Heart right ventricle (tissue), 16 donors: ENCODE data around the gene NFE2L3. TPM values are rescaled to one million over a fixed set of nuclear protein-coding genes. Genes with fewer than 3 reads are reported as not detected.
"Not testable (repeated sequence)": the region's sequence is repeated elsewhere in the genome, so short reads cannot be mapped to it uniquely, and the experiment has no call there.

Source experiments
- ATAC-seq, 8 donors: fragments of 200-7000 bp; cut with Tn5 transposase; one replicate each; pipeline ENCODE4 v1.9.1; 2020; ENCODE audit warnings: mild to moderate bottlenecking in 8 of 8, moderate library complexity in 8 of 8, moderate number of reproducible peaks in 1 of 8
- DNase-seq, 2 donors: peaks; one replicate each; pipeline ENCODE4 v3.0.0-alpha.2; 2020
- H3K27ac ChIP-seq, 10 donors: fragments of 200-600 bp; sonication (generic) in 2 of 10; one replicate each; pipeline versions ENCODE4 v1.5.0 to v1.8.0; 2020 to 2022; ENCODE audit warnings: mild to moderate bottlenecking in 3 of 10
- H3K27me3 ChIP-seq, 7 donors: fragments of 200-600 bp; one replicate each; pipeline ENCODE4 v1.8.0; 2021 to 2022; ENCODE audit warnings: mild to moderate bottlenecking in 2 of 7
- H3K36me3 ChIP-seq, 9 donors: fragments of 200-600 bp; sonication (generic) in 1 of 9; one replicate each; pipeline versions ENCODE4 v1.5.0 to v1.8.0; 2020 to 2022; ENCODE audit warnings: mild to moderate bottlenecking in 2 of 9
- H3K4me1 ChIP-seq, 9 donors: fragments of 200-600 bp; sonication (generic) in 1 of 9; one replicate each; pipeline versions ENCODE4 v1.5.0 to v1.8.0; 2020 to 2022; ENCODE audit warnings: mild to moderate bottlenecking in 4 of 9
- H3K4me3 ChIP-seq, 10 donors: fragments of 200-600 bp; sonication (generic) in 2 of 10; one replicate each; pipeline versions ENCODE4 v1.5.0 to v1.8.0; 2020 to 2022; ENCODE audit warnings: mild to moderate bottlenecking in 7 of 10, moderate library complexity in 2 of 10
- H3K9me3 ChIP-seq, 11 donors: fragments of 200-600 bp in 10 of 11; sonication (generic) in 2 of 11; one replicate each; pipeline versions ENCODE4 v1.5.0 to v1.8.0; 2013 to 2022; ENCODE audit warnings: mild to moderate bottlenecking in 2 of 11, control low read depth in 1 of 11, moderate library complexity in 1 of 11
- WGBS, 2 donors: extraction: QIAGEN DNeasy Blood & Tissue Kit; methylation state at CpG; one replicate each; pipeline ENCODE4 v1.1.7; 2013; ENCODE audit warnings: inconsistent platforms in 1 of 2; 5-methylcytosine and 5-hydroxymethylcytosine counted together
- intact Hi-C, 10 donors: fragments of 100-400 bp; cut with DNase I; formaldehyde crosslinking; loops; one replicate each; pipeline versions ENCODE4 v1.11.1 to v1.14.2; 2022
- polyA plus RNA-seq, 2 donors: library from polyadenylated mRNA; stranded (reverse); fragments of 200-250 nt; gene quantifications; one replicate each; pipeline ENCODE4 v1.2.3, GENCODE V29; 2013
- total RNA-seq, 10 donors: library from RNA; stranded (reverse); fragmentation: NEBNext Ultra II Directional in 3 of 10; extraction: Animal tissue kit (Norgen Biotek cat#: 25700) in 3 of 10; gene quantifications; one replicate each; pipeline versions ENCODE4 v1.2.1 to v1.2.4, GENCODE V29; 2021 to 2023
- TF ChIP-seq, protein P1 (sequence below), 9 donors: fragments of 200-600 bp; sonication (generic) in 2 of 9; IDR thresholded peaks; one replicate each; pipeline versions ENCODE4 v1.5.0 to v1.8.0; 2021 to 2022; ENCODE audit warnings: antibody characterized with exemption in 9 of 9, mild to moderate bottlenecking in 5 of 9, moderate library complexity in 1 of 9
- donor health status: Arrhythmogenic right ventricular cardiomyopathy.
- donor health status: ischemic (EF 13 %, LVEDD 7.1; RV severe dilation, severe dysfunction).
- donor health status: healthy with polysubstance abuse.
- donor health status: DM: no; HTN: yes; CAD: no.
- donor health status: DM: no; HTN: no; CAD: no.
- donor health status: ischemic (EF 25% LVEDD 6.9; RV normal size, moderate dysfunction).
- donor health status: ischemic (EF 25% LVEDD 5.7; RV mildly dilated, moderate dysfunction).
- donor health status: healthy.
- donor health status: DM: yes; HTN: yes; CAD: no.
- donor health status: Ischemic cardiomyopathy.
- donor health status: ischemic (EF 35%, LVEDD 5.7; RV mildly dilated, moderate dysfunction).
- donor health status: nonischemic (EF 11% LVEDD 7.7; RV severe dilation, severe dysfunction).
- donor health status: DM: yes; HTN: yes; CAD: no.
- donor health status: PGD.
- donor health status: ischemic (EF 29% LVEDD 5.4; RV normal size, mild dysfunction).
- donor health status: nonischemic (EF 23%, LVEDD 6.1; RV moderate dilation, normal function).

The NFE2L3 gene
- total and polyA plus RNA-seq, 12 donors: 0.32 to 4.1 (median 1.1) TPM

GRCh38 chr7:26181474-26182227, 29.7 kb downstream of the NFE2L3 start:
- H3K27ac ChIP-seq: peak overlapping the region in 1 of 10 donors; percentile 49
- ATAC-seq (no peak), DNase-seq (no peak)
- H3K27me3 ChIP-seq: no peaks in the 10 kb centered on the region
- H3K36me3 ChIP-seq: peaks cover 0 to 26% (median 0%) of the 10 kb centered on the region in 9 donors
- WGBS, 2 donors: 84 to 87% methylated on average over 3 of the region's 3 CpGs
- H3K4me1 ChIP-seq: peaks cover 0 to 41% (median 29%) of the 10 kb centered on the region in 9 donors
- no peak overlapping the region for H3K4me3 ChIP-seq
- no peaks in the 10 kb centered on the region for H3K9me3 ChIP-seq
- TF ChIP-seq, protein P1, sequence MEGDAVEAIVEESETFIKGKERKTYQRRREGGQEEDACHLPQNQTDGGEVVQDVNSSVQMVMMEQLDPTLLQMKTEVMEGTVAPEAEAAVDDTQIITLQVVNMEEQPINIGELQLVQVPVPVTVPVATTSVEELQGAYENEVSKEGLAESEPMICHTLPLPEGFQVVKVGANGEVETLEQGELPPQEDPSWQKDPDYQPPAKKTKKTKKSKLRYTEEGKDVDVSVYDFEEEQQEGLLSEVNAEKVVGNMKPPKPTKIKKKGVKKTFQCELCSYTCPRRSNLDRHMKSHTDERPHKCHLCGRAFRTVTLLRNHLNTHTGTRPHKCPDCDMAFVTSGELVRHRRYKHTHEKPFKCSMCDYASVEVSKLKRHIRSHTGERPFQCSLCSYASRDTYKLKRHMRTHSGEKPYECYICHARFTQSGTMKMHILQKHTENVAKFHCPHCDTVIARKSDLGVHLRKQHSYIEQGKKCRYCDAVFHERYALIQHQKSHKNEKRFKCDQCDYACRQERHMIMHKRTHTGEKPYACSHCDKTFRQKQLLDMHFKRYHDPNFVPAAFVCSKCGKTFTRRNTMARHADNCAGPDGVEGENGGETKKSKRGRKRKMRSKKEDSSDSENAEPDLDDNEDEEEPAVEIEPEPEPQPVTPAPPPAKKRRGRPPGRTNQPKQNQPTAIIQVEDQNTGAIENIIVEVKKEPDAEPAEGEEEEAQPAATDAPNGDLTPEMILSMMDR (IDR thresholded peaks at IDR 0.05): no peak
- intact Hi-C loops: loop anchor here in 2 of 10 donors (2.0 to 10.0 kb wide), 2 partner anchors 15 to 87 kb away; no protein-coding TSS in a partner anchor

DNA sequence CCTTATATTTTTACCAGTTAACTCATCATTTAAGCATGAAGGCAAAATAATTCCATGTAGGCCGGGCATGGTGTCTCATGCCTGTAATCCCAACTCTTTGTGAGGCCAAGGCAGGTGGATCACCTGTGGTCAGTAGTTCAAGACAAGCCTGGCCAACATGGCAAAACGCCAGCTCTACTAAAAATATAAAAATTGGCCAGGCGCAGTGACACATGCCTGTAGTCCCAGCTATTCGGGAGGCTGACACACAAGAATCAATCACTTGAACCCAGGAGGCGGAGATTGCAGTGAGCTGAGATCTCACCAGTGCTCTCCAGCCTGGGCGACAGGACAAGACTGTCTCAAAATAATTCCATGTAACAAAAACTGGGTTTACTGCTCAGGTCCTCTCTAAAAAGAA, 30.3 kb downstream of the NFE2L3 start:
- intact Hi-C loops: loop anchor here in 2 of 10 donors (2.0 to 10.0 kb wide), 2 partner anchors 15 to 87 kb away; no protein-coding TSS in a partner anchor
- peak in 6 of 8 donors; percentile 5 to 19 (median 12) for ATAC-seq
- Histone ChIP-seq H3K9me3 (no peaks in the 10 kb centered on the region), H3K27ac (peak overlapping the region in 3 of 10 donors; percentile 22 to 45 (median 24)), H3K4me3 (no peak overlapping the region), H3K4me1 (peaks cover 0 to 41% (median 29%) of the 10 kb centered on the region in 9 donors), H3K27me3 (no peaks in the 10 kb centered on the region), H3K36me3 (peaks cover 0 to 31% (median under 1%) of the 10 kb centered on the region in 9 donors)
- TF ChIP-seq, protein P1 (IDR thresholded peaks at IDR 0.05): no peak
- WGBS, 2 donors: 54 to 57% methylated on average over 6 of the region's 6 CpGs
- peak in 1 of 2 donors; percentile 28 for DNase-seq

GRCh38 chr7:26182706-26183105, 30.7 kb downstream of the NFE2L3 start:
- Histone ChIP-seq H3K27ac (peak overlapping the region in 3 of 10 donors; percentile 22 to 45 (median 24)), H3K9me3 (no peaks in the 10 kb centered on the region), H3K36me3 (peaks cover 0 to 35% (median 5%) of the 10 kb centered on the region in 9 donors), H3K4me3 (no peak overlapping the region), H3K27me3 (no peaks in the 10 kb centered on the region), H3K4me1 (peaks cover 0 to 41% (median 29%) of the 10 kb centered on the region in 9 donors)
- DNase-seq (no peak), ATAC-seq (peak in 2 of 8 donors; percentile 10 to 22)
- intact Hi-C loops: loop anchor here in 2 of 10 donors (2.0 to 10.0 kb wide), 2 partner anchors 14 to 88 kb away; no protein-coding TSS in a partner anchor
- 83 to 84% methylated on average over 8 of the region's 8 CpGs for WGBS, 2 donors
- TF ChIP-seq, protein P1 (IDR thresholded peaks at IDR 0.05): no peak

DNA sequence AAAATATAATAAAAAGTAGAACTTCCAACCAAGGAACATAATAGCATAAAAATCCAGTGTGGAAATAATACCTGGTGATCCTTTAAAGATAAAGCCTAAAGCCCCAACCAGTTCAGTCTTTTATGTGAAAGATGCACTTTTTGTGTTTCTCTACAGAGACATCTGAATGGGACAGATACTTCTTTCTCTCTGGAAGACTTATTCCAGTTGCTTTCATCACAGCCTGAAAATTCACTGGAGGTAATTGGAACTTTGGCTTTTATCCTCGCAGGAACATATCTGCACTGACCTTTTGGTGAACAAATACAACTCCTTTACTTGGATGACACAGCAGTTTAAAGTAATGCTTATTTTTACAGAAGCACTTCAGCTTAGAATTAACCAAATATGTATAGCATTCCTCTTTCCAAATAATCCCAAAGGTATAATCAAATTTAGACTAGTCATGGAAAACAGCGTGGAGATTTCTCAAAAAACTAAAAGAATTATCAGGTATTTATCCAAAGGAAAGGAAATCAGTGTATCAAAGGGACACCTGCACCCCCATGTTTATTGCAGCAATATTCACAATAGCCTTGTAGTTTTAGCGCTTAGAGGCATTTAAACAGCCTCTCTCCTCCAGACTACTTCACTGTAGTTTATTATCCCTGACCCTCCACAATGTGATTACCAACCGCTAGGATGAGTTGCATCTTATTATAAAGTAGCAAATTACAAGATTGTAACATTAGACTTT, 31.7 kb downstream of the NFE2L3 start:
- Histone ChIP-seq H3K4me3 (no peak overlapping the region), H3K9me3 (no peaks in the 10 kb centered on the region), H3K4me1 (peaks cover 0 to 47% (median 29%) of the 10 kb centered on the region in 9 donors), H3K27ac (peak overlapping the region in 4 of 10 donors; percentile 7 to 45 (median 16)), H3K27me3 (no peaks in the 10 kb centered on the region), H3K36me3 (peaks cover 0 to 45% (median 15%) of the 10 kb centered on the region in 9 donors)
- DNase-seq (no peak), ATAC-seq (no peak)
- intact Hi-C loops: loop anchor here in 2 of 10 donors (2.0 to 10.0 kb wide), 2 partner anchors 13 to 89 kb away; no protein-coding TSS in a partner anchor
- 70 to 72% methylated on average over 4 of the region's 4 CpGs for WGBS, 2 donors
- TF ChIP-seq, protein P1 (IDR thresholded peaks at IDR 0.05): no peak

DNA sequence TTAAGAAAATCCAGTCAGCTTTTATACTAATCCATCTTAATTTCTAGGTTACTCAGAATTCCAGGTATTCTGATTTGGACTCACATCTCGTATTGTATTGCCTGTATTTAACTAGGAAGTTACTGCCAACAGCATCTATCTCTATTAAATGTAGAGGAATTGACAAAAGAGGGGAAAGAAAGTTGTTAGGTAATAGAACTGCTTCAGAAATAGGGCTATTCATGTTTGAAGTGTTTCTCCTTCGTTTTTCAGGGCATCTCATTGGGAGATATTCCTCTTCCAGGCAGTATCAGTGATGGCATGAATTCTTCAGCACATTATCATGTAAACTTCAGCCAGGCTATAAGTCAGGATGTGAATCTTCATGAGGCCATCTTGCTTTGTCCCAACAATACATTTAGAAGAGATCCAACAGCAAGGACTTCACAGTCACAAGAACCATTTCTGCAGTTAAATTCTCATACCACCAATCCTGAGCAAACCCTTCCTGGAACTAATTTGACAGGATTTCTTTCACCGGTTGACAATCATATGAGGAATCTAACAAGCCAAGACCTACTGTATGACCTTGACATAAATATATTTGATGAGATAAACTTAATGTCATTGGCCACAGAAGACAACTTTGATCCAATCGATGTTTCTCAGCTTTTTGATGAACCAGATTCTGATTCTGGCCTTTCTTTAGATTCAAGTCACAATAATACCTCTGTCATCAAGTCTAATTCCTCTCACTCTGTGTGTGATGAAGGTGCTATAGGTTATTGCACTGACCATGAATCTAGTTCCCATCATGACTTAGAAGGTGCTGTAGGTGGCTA, 32.5 kb downstream of the NFE2L3 start:
- H3K4me3 ChIP-seq, H3K27me3 ChIP-seq, DNase-seq, ATAC-seq, H3K9me3 ChIP-seq: not testable (repeated sequence)
- Histone ChIP-seq H3K4me1 (peaks cover 0 to 54% (median 29%) of the 10 kb centered on the region in 9 donors), H3K27ac (peak overlapping the region in 2 of 10 donors; percentile 22 to 45), H3K36me3 (peaks cover 0 to 53% (median 21%) of the 10 kb centered on the region in 9 donors)
- WGBS, 2 donors: 76% methylated on average over 4 of the region's 4 CpGs
- intact Hi-C loops: loop anchor here in 1 of 10 donors (10.0 kb wide), 1 partner anchor 90 kb away; no protein-coding TSS in a partner anchor
